Stimulated activated CD4-positive, alpha-beta T cell treated with anti-CD3 and anti-CD28 coated beads, Interleukin-15, amount 100 ng/mL, for 48 hours (primary cell): ENCODE results near the gene PPP2R3A.
A peak's percentile ranks its signal among the peaks of the same experiment; 100 is the strongest.
"Not testable (repeated sequence)": the region's sequence is repeated elsewhere in the genome, so short reads cannot be mapped to it uniquely, and the experiment has no call there.

ENCODE experiments used
- DNase-seq, 2 donors: peaks; one replicate each; pipeline ENCODE4 v3.0.0-alpha.2; 2020; ENCODE audit warnings: low read depth in 2 of 2

Gene PPP2R3A, protein sequence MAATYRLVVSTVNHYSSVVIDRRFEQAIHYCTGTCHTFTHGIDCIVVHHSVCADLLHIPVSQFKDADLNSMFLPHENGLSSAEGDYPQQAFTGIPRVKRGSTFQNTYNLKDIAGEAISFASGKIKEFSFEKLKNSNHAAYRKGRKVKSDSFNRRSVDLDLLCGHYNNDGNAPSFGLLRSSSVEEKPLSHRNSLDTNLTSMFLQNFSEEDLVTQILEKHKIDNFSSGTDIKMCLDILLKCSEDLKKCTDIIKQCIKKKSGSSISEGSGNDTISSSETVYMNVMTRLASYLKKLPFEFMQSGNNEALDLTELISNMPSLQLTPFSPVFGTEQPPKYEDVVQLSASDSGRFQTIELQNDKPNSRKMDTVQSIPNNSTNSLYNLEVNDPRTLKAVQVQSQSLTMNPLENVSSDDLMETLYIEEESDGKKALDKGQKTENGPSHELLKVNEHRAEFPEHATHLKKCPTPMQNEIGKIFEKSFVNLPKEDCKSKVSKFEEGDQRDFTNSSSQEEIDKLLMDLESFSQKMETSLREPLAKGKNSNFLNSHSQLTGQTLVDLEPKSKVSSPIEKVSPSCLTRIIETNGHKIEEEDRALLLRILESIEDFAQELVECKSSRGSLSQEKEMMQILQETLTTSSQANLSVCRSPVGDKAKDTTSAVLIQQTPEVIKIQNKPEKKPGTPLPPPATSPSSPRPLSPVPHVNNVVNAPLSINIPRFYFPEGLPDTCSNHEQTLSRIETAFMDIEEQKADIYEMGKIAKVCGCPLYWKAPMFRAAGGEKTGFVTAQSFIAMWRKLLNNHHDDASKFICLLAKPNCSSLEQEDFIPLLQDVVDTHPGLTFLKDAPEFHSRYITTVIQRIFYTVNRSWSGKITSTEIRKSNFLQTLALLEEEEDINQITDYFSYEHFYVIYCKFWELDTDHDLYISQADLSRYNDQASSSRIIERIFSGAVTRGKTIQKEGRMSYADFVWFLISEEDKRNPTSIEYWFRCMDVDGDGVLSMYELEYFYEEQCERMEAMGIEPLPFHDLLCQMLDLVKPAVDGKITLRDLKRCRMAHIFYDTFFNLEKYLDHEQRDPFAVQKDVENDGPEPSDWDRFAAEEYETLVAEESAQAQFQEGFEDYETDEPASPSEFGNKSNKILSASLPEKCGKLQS (N-terminal part only)

GRCh38 chr3:135965506-135966270 is at the start of gene PPP2R3A:
Gene PPP2R3A (plus strand): TSS chr3:135965728. CDS start chr3:136001499, 35,771 bp downstream.
- peak; percentile 30 to 53 for DNase-seq

DNA sequence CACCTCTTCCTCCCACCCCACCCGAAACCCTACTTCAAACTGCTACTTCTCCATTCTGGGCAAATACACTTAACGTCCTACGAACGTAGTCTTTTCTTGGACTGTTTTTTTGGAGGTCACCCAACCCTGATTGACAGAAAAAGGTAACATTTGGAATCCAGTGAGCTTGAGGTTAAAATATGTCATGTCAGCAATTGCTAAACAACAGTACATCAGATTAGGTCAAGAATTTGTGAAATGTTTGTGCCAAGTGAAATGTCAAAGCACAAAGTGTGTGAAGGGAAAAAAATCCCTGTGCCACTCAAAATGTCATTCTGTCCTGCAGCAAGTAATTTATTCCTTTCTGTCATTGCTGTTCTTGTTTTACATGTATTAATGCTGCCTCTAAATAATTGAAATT is 49.2 kb upstream of the PPP2R3A start:
- DNase-seq = no peak

GRCh38 chr3:135917076-135917475 is 48.5 kb upstream of the PPP2R3A start:
- no peak for DNase-seq

DNA sequence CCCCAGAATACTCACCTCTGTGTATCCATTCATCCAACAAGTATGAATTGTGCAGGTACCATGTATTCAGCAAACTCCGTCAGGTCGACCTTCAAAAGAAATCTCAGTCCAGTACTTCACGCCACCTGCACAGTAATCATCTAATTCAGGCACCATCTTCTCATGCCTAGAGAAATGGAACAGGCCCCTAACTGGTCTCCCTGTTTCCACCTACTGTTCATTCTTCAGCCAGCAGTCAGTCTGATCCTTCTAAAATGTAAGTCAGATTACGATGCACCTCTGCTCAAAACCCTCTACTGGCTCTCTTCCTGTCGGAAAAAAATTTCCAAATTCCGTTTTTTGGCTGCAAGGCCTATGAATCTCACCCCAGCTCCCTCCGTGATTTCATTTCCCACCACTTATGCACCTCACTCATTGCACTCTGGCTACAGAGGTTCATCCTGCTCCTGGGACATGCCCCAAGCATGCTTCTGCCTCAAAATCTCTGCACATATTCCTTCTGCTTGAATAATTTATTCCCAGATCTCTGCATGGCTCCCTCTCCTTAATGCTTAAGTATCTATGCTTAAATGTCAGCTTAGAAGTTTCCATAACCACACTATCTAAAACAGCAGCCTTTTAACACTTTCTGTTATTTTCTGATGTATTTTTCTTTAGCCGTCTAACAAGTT is 47.5 kb upstream of the PPP2R3A start:
- no peak for DNase-seq

GRCh38 chr3:135918600-135918999 is 46.9 kb upstream of the PPP2R3A start:
- DNase-seq = no peak

- no peak for DNase-seq
Measured at GRCh38 chr3:135920275-135920674, 45.3 kb upstream of the PPP2R3A start.

DNA sequence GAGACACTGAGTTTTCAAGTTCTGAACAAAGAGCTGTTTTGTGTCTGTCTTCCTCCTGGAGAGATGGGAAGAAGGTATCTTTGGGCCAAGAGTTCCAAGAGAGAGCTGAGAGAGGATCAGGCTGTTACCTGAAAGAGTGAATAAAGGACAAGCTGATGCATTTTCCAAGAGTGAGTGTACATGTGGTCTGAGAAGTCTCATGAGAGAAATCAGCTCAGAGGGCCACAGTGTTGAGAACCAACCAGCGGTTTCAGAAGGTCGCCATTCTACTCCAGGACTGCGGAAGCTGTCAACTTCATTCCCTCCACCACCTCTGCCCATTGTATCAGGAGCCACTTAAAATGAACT is 42.7 kb upstream of the PPP2R3A start:
- DNase-seq = no peak

DNA sequence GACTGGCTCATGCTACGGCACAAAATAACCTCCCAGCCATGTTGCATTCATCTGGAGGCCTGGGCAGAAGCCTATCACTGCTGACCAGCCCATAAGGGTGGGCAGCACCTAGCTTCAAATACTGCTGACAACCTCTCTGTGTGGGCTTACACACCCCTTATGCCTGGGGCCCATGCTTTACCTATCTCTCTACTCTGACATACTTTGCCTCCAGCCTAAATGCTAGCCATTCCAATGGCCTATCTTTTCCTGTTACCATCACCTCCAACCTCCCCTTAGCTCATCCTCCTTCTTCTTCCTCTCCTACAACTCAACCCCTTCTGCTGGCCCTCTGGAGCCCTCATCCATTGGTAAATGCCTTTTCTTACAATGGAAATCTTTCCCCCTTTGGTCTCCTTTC is 41.0 kb upstream of the PPP2R3A start:
- DNase-seq = no peak

- no peak for DNase-seq
Measured at GRCh38 chr3:135926664-135927063, 38.9 kb upstream of the PPP2R3A start.

DNA sequence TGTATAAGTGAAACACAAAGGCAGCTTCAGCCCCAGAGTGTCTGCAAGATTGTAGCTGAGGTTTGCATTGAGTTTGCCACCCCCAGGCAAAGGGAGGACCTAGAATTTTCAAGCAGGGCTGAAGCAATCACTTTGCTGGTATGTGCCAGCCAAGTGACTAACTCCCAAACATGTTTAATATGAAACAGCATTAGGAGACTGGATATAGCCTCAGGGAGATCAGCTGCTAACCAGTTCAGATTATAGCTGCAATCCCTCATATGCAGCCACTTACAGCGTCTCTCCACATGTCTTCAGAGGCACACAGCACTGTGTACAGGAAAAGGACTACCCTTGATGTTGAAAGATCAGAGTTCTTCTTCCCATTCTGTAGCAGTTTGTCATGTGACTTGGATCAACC is 38.4 kb upstream of the PPP2R3A start:
- DNase-seq = no peak

GRCh38 chr3:135929670-135930069 is 35.9 kb upstream of the PPP2R3A start:
- DNase-seq = no peak

DNA sequence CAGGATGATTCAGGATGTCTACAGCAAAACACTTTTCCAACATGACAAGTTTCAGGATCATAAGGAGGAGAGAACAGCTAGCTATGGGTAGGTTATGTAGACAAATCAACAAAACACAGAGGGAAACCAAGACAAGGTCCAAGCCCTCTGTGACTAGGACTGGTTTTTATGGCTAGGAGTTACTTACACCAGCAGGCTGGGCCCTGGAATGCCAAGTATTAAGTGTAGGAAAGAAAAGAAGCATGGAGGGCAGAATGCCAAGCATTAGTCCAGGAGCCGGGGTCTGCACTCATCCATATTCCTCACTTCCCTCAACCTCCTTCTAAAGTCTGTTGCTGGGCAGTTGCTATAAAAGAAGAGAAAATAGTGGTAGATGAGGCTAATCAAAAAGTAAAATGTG is 35.3 kb upstream of the PPP2R3A start:
- DNase-seq = no peak

- DNase-seq = not testable (repeated sequence)
Measured at GRCh38 chr3:135935171-135935570, 30.4 kb upstream of the PPP2R3A start.

GRCh38 chr3:135937766-135938165 is 27.8 kb upstream of the PPP2R3A start:
- DNase-seq = not testable (repeated sequence)

GRCh38 chr3:135944831-135945230 is 20.7 kb upstream of the PPP2R3A start:
- DNase-seq = no peak

DNA sequence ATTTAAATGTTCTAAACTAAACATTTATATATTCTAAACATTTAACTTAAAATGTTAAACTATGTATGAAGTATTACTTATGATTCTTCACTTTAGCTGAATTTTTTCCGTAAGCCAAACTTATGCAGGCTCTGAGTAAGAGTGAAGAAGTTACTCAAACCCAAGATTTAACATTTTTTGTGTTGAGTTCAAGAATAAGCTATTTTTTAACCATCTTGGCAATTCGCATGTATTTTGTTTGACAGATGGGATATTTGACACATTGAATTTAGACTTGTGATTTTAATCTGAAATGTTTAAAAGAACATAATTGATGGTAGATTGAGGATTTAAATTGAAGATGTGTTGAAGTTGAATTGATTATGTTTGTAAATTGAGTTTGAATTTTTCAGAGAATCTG is 14.6 kb upstream of the PPP2R3A start:
- no peak for DNase-seq

DNA sequence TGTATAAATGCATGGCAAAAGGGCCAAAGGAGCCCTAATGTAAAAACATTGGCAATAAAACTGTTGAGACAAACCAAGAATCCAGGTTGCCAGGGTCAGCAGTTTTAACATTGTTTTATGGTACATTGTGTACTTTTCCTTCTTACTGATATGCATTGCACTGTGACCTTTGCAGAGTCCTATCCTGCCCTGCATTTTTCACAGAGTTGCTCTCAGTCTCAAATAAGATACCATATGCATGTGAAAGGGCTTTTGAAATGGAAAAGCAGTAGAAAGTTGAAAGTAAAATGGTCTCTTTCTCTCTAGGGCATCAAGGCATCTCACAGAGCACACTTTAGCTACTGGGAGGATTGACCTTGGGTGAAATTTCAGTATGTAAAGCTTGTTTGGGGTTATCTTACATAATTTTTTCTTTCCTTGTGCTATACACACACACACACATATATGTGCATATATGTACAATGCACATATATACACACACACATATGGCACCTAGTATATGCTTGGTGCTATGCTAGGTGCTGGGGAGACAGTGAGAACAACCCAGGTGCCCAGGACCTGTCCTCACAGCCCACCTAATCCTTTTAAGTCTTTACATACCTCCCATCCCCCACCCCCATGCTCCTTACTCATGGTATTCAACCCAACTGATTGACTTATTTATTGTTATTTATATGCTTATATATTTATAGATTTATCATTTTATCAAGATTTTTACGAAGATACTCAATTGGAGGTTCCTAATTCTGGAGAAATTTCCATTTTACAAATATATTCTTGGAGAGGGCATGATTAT is 1.2 kb upstream of the PPP2R3A start:
- no peak for DNase-seq

GRCh38 chr3:135965129-135965505 is 411 bp upstream of the PPP2R3A start:
- no peak for DNase-seq

- DNase-seq = no peak
Measured at GRCh38 chr3:135966271-135966961, 888 bp downstream of the PPP2R3A start.

DNA sequence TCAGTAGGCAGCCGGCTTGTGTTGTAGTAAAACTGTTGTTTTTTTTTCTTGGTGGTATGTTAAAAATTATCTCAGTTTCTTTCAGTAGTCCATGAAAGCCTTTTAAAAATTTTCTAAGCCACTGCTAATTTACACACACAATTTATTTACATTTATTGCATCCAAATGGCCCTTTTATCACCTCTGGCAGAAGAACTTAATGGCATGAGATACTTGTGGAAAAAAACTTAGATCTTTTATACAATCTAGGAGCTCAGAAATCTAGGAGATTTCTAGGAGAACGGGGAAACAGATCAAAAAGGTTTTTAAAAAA is 1.4 kb downstream of the PPP2R3A start:
- no peak for DNase-seq
